SH-SY5Y (cell line): Measurements from ENCODE around the gene LAPTM4A.

ENCODE experiments used
- GATA2 ChIP-seq: IDR thresholded peaks from 2 replicates; pipeline ENCODE4 v1.6.1; 2011; ENCODE audit warnings: mild to moderate bottlenecking, low read depth, low read length
- GATA3 ChIP-seq: IDR thresholded peaks from 2 replicates; pipeline ENCODE4 v1.6.1; 2011; ENCODE audit warnings: low read depth, mild to moderate bottlenecking, low read length, moderate library complexity

GRCh38 chr2:20048488-20049448 lies 2.7 kb downstream of the LAPTM4A start:
- TF ChIP-seq GATA3 (no peak), GATA2 (no peak; the same call in 1 of the 2 replicates)
